Stimulated activated CD4-positive, alpha-beta T cell treated with anti-CD3 and anti-CD28 coated beads, Interleukin-4, amount 100 ng/mL, for 48 hours (primary cell): ENCODE measurements around the gene ZNF318.
A peak's percentile ranks its signal among the peaks of the same experiment; 100 is the strongest.
"Not testable (repeated sequence)": the region's sequence is repeated elsewhere in the genome, so short reads cannot be mapped to it uniquely, and the experiment has no call there.

Experiments
- DNase-seq, 2 donors: peaks; one replicate each; pipeline ENCODE4 v3.0.0-alpha.2; 2020; ENCODE audit warnings: low read depth in 2 of 2

Gene ZNF318

GRCh38 chr6:43383021-43383667, 13.7 kb upstream of the ZNF318 start:
- no peak for DNase-seq

GRCh38 chr6:43380858-43381257, 11.4 kb upstream of the ZNF318 start:
- DNase-seq, result not testable (repeated sequence)

GRCh38 chr6:43378631-43379030, 9.2 kb upstream of the ZNF318 start:
- no peak for DNase-seq

GRCh38 chr6:43377710-43378229, 8.3 kb upstream of the ZNF318 start:
- no peak for DNase-seq

GRCh38 chr6:43376551-43376981, 7.1 kb upstream of the ZNF318 start:
- DNase-seq, result peak in 1 of 2 donors; percentile 28

- no peak for DNase-seq
Measured at GRCh38 chr6:43375693-43376092, 6.2 kb upstream of the ZNF318 start.

GRCh38 chr6:43373252-43373875, 3.9 kb upstream of the ZNF318 start:
- no peak for DNase-seq

- not testable (repeated sequence) for DNase-seq
Measured at GRCh38 chr6:43370003-43370580, 645 bp upstream of the ZNF318 start.

- DNase-seq, result no peak
Measured at GRCh38 chr6:43368259-43369160, 937 bp downstream of the ZNF318 start.

- no peak for DNase-seq
Measured at GRCh38 chr6:43367245-43367984, 2.0 kb downstream of the ZNF318 start.

GRCh38 chr6:43361269-43361668, 8.2 kb downstream of the ZNF318 start:
- DNase-seq, result no peak

GRCh38 chr6:43359831-43360230, 9.6 kb downstream of the ZNF318 start:
- no peak for DNase-seq

GRCh38 chr6:43359381-43359780, 10.1 kb downstream of the ZNF318 start:
- no peak for DNase-seq

GRCh38 chr6:43355862-43356590, 13.4 kb downstream of the ZNF318 start:
- DNase-seq, result no peak

GRCh38 chr6:43351951-43352350, 17.5 kb downstream of the ZNF318 start:
- not testable (repeated sequence) for DNase-seq

- DNase-seq, result no peak
Measured at GRCh38 chr6:43347444-43347843, 22.0 kb downstream of the ZNF318 start.

GRCh38 chr6:43347021-43347420, 22.4 kb downstream of the ZNF318 start:
- DNase-seq, result no peak

GRCh38 chr6:43346243-43346642, 23.2 kb downstream of the ZNF318 start:
- DNase-seq, result not testable (repeated sequence)

- DNase-seq, result no peak
Measured at GRCh38 chr6:43339168-43339567, 30.3 kb downstream of the ZNF318 start.

GRCh38 chr6:43338243-43338642, 31.2 kb downstream of the ZNF318 start:
- DNase-seq, result no peak

- DNase-seq, result no peak
Measured at GRCh38 chr6:43336382-43336781, 33.1 kb downstream of the ZNF318 start.
